T-cell (primary cell): ENCODE data around the gene XXYLT1. TPM values are rescaled to one million over a fixed set of nuclear protein-coding genes. Genes with fewer than 3 reads are reported as not detected.
"Not testable (repeated sequence)": the region's sequence is repeated elsewhere in the genome, so short reads cannot be mapped to it uniquely, and the experiment has no call there.

Experiments used
- ATAC-seq, 4 experiments: fragments of 200-7000 bp in 3 of 4; fragments of 150-1000 bp in 1 of 4; cut with Tn5 transposase; replicated peaks in 1 of 4; 1 replicate in 3 of 4; 2 replicates in 1 of 4; pipeline ENCODE4 v1.10.0; 2021; ENCODE audit warnings: moderate library complexity in 3 of 4, mild to moderate bottlenecking in 2 of 4, moderate number of reproducible peaks in 1 of 4
- CTCF ChIA-PET, 2 donors: fragments of 300-600 bp; sonication (Branson Sonifier 250); formaldehyde crosslinking; loops; one replicate each; lab custom pipeline; 2022; ENCODE audit warnings: antibody characterized with exemption in 2 of 2; lab: Charles Lee
- POLR2A ChIA-PET, 2 donors: fragments of 300-600 bp; sonication (Branson Sonifier 250); formaldehyde crosslinking; loops; one replicate each; lab custom pipeline; 2022; ENCODE audit warnings: antibody characterized with exemption in 2 of 2; lab: Charles Lee
- DNase-seq, 35 experiments: peaks; one replicate each; pipeline versions ENCODE4 v3.0.0 to v3.0.0-alpha.2; 2013 to 2023
- H3K27ac ChIP-seq: one replicate; pipeline ENCODE4 v1.5.1; 2013; ENCODE audit warnings: low read length
- H3K27me3 ChIP-seq, 2 experiments: replicated peaks in 1 of 2; 1 replicate in 1 of 2; 2 replicates in 1 of 2; pipeline versions ENCODE4 v1.6.1 to v1.7.0; 2013; ENCODE audit warnings: low read length in 1 of 2, mixed read lengths in 1 of 2; ENCODE audit not compliant: control insufficient read depth in 2 of 2, insufficient read depth in 2 of 2; ENCODE audit errors: extremely low read depth in 1 of 2
- H3K36me3 ChIP-seq, 2 donors: 1 replicate in 1 of 2; 2 replicates in 1 of 2; pipeline versions ENCODE4 v1.6.1 to v1.7.0; 2013; ENCODE audit warnings: low read length in 1 of 2; ENCODE audit not compliant: control insufficient read depth in 2 of 2, insufficient read depth in 1 of 2; ENCODE audit errors: extremely low read depth in 1 of 2
- H3K4me1 ChIP-seq, 2 experiments: 1 replicate in 1 of 2; 2 replicates in 1 of 2; pipeline versions ENCODE4 v1.6.1 to v1.7.0; 2013; ENCODE audit warnings: low read length in 2 of 2, mixed read lengths in 1 of 2; ENCODE audit not compliant: insufficient read depth in 2 of 2, control insufficient read depth in 1 of 2; ENCODE audit errors: extremely low read depth in 1 of 2
- H3K4me3 ChIP-seq, 2 donors: 1 replicate in 1 of 2; 2 replicates in 1 of 2; pipeline versions ENCODE4 v1.5.1 to v1.7.0; 2013; ENCODE audit warnings: mild to moderate bottlenecking in 2 of 2, low read length in 1 of 2, moderate library complexity in 1 of 2; ENCODE audit not compliant: control insufficient read depth in 1 of 2; ENCODE audit errors: extremely low read depth in 1 of 2
- H3K9me3 ChIP-seq: 2 replicates; pipeline ENCODE4 v1.7.0; 2013
- H3K27ac Mint-ChIP-seq, 2 donors: one replicate each; pipeline ENCODE4 v1.8.0; 2020 to 2021; ENCODE audit warnings: mild to moderate bottlenecking in 2 of 2, mixed read lengths in 2 of 2
- H3K27me3 Mint-ChIP-seq, 2 donors: one replicate each; pipeline ENCODE4 v1.8.0; 2021 to 2022; ENCODE audit warnings: mixed read lengths in 2 of 2
- H3K36me3 Mint-ChIP-seq: one replicate; pipeline ENCODE4 v1.8.0; 2021; ENCODE audit warnings: mixed read lengths
- H3K4me1 Mint-ChIP-seq, 3 donors: one replicate each; pipeline ENCODE4 v1.8.0; 2020 to 2022; ENCODE audit warnings: mixed read lengths in 3 of 3, mild to moderate bottlenecking in 1 of 3
- H3K4me3 Mint-ChIP-seq, 3 donors: one replicate each; pipeline ENCODE4 v1.8.0; 2020 to 2022; ENCODE audit warnings: mild to moderate bottlenecking in 3 of 3, mixed read lengths in 3 of 3, moderate library complexity in 3 of 3
- H3K9me3 Mint-ChIP-seq, 3 donors: one replicate each; pipeline ENCODE4 v1.8.0; 2020 to 2022; ENCODE audit warnings: mixed read lengths in 3 of 3
- WGBS: methylation state at CpG from one replicate; pipeline ENCODE4 v1.1.5; 2013; ENCODE audit warnings: missing lambda C conversion rate; ENCODE audit not compliant: insufficient coverage; 5-methylcytosine and 5-hydroxymethylcytosine counted together
- total RNA-seq, 35 experiments: library from RNA in 6 of 35; stranded (reverse) in 6 of 35; fragments of 120-200 nt in 1 of 35; gene quantifications; one replicate each; pipeline versions ENCODE4 v1.2.1 to v1.2.4 and lab custom pipeline; 2013 to 2026

Gene XXYLT1
- total RNA-seq, 5 donors from 2014 or later (not counting 1 experiment from before 2014, with no cell fraction given): 4.6 to 9.1 (median 5.7) TPM

DNA sequence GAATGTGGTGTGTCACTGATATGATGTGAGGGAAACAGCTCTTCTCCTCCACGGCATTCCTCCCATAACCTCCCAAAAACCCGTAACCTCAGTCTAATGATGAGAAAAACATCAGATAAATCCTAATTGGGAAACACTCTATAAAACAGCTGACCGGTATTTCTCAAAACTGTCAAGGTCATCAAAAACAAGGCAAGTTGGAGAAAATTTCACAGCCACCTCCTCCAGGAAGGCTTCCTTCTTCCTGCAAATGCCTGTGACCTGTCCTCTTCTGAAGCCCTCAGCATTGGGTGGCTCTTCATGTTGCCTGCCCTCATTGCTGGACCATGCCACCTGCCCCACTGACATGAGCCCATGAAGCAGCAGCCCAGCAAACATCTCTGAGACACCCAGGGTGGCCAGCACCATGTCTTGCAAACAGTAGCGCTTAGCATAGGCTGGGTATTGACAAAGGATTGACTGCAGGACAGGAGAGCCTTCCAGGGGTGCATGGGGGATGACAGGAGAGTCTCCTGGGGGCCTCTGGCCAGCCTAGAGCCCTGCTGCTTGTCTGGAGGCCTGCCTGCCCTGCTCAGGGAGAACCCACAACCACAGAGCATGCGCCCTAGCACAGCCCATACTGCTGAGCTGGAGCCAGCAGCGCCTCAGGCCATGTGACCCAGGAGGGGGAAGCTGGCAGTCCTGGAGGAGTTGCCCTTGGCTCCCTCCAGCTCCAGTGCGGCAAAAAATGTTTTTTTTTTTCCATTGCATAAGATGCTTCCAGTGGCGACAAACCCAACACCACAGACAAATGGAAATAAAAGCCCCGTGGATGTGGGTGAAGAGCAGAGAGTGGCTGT lies 49.7 kb downstream of the XXYLT1 start:
- Histone ChIP-seq H3K4me3 (no peak overlapping the region), H3K4me1 (no peaks in the 10 kb centered on the region), H3K27ac (no peak overlapping the region), H3K9me3 (no peaks in the 10 kb centered on the region), H3K36me3 (peaks cover 0 to 6% of the 10 kb centered on the region in 2 donors), H3K27me3 (no peaks in the 10 kb centered on the region)
- no peak overlapping the region for H3K27ac Mint-ChIP-seq
- no peak overlapping the region for H3K4me3 Mint-ChIP-seq
- ChIA-PET POLR2A (no interaction called here), CTCF (interaction anchor here in 1 of 2 donors (0.6 kb wide), 1 partner anchor 17 kb away, joined by 3 read pairs; no protein-coding TSS in a partner anchor)
- H3K27me3 Mint-ChIP-seq: no peaks in the 10 kb centered on the region
- peaks cover 33% of the 10 kb centered on the region for H3K36me3 Mint-ChIP-seq
- ATAC-seq (no peak), DNase-seq (no peak)
- H3K9me3 Mint-ChIP-seq: no peaks in the 10 kb centered on the region
- H3K4me1 Mint-ChIP-seq: peaks cover 0 to 1% (median 0%) of the 10 kb centered on the region in 3 donors
- 96% methylated on average over 4 of the region's 9 CpGs for WGBS

DNA sequence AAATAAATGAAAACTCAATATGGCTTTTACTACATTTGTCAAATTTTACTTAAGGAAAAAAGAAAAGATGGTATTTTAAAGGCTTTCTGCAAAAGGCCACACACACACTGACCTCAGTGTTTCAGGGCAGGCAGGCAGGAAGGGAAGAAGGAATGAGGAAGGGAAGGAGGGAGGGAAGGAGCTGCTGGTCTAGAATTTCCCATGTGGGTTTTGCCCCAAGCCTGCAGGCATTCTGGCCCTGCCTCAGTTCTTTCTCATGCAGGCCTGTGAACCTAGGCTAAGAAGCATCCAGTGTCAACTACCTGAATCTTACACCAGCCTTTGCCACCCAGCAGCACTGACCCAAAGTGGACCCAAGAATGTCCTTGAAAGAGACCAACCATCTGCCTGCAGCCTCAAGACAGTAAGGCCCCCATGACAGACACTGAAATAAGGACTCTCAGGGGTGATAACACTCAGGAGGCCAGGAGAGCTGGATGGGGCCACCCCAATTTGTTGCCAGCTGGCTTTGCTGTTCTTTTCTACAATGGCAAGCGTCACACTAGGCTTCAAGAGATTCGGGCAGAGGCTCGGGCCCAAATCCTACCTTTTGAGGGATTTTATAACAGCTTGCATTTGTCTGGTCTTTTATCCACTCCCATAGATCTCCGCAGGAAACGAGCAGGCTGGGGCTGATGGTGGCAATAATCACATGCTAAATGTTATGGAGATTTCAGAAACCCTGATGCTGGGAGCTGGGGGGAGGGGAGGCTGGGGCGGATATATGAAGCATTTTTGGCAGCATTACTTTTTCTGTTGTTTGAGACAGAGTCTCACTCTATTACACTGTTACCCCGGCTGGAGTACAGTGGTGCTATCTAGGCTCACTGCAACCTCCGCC lies 51.4 kb downstream of the XXYLT1 start:
- DNase-seq (no peak), ATAC-seq (no peak)
- CTCF ChIA-PET: no interaction called here
- POLR2A ChIA-PET: no interaction called here
- Histone ChIP-seq H3K4me1 (no peaks in the 10 kb centered on the region), H3K9me3 (no peaks in the 10 kb centered on the region), H3K27me3 (no peaks in the 10 kb centered on the region), H3K36me3 (peaks cover 0 to 3% of the 10 kb centered on the region in 2 donors), H3K4me3 (no peak overlapping the region), H3K27ac (no peak overlapping the region)
- WGBS: 96% methylated on average over 5 of the region's 8 CpGs
- H3K9me3 Mint-ChIP-seq: no peaks in the 10 kb centered on the region
- H3K4me3 Mint-ChIP-seq: no peak overlapping the region
- H3K27me3 Mint-ChIP-seq: no peaks in the 10 kb centered on the region
- peaks cover 26% of the 10 kb centered on the region for H3K36me3 Mint-ChIP-seq
- peaks cover 0 to 1% (median 0%) of the 10 kb centered on the region in 3 donors for H3K4me1 Mint-ChIP-seq
- H3K27ac Mint-ChIP-seq: no peak overlapping the region

DNA sequence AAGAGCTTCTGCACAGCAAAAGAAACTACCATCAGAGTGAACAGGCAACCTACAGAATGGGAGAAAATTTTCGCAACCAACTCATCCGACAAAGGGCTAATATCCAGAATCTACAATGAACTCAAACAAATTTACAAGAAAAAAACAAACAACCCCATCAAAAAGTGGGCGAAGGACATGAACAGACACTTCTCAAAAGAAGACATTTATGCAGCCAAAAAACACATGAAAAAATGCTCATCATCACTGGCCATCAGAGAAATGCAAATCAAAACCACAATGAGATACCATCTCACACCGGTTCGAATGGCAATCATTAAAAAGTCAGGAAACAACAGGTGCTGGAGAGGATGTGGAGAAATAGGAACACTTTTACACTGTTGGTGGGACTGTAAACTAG lies 52.6 kb downstream of the XXYLT1 start:
- CTCF ChIA-PET, H3K4me3 ChIP-seq, H3K27me3 ChIP-seq, H3K4me1 Mint-ChIP-seq, H3K27me3 Mint-ChIP-seq, H3K4me1 ChIP-seq, H3K9me3 Mint-ChIP-seq, H3K9me3 ChIP-seq, H3K4me3 Mint-ChIP-seq, DNase-seq, POLR2A ChIA-PET, H3K27ac ChIP-seq, H3K36me3 ChIP-seq, ATAC-seq, H3K27ac Mint-ChIP-seq: not testable (repeated sequence)
- WGBS: no CpG with 5 or more reads among the region's 5 CpGs
- H3K36me3 Mint-ChIP-seq: peaks cover 25% of the 10 kb centered on the region

GRCh38 chr3:195215576-195215975 lies 55.4 kb downstream of the XXYLT1 start:
- H3K27ac ChIP-seq, DNase-seq, H3K27ac Mint-ChIP-seq, H3K4me3 Mint-ChIP-seq, H3K4me3 ChIP-seq, H3K9me3 ChIP-seq, H3K27me3 ChIP-seq, H3K4me1 ChIP-seq, H3K27me3 Mint-ChIP-seq, H3K4me1 Mint-ChIP-seq, H3K36me3 ChIP-seq, POLR2A ChIA-PET, H3K9me3 Mint-ChIP-seq, CTCF ChIA-PET, ATAC-seq: not testable (repeated sequence)
- peaks cover 13% of the 10 kb centered on the region for H3K36me3 Mint-ChIP-seq
- WGBS: no CpG with 5 or more reads among the region's 2 CpGs

DNA sequence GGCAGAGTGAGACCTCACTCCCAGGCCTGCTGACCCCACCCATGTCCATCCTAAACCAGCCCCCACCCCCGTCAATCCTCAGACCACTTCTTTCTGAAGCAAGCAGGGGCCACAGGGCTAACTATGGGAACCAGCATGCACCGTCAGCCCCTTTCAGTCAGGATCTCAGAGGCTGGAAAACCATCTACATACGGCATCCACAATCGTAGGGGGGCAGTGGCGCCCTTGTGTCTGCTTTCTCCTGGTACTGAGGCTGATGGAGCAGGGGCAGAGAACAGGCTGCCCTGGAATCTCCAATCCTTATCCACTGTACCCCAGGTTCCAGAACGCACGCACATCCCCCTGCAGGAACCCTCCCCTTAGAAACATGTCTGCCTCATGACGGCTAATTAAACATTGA lies 56.6 kb downstream of the XXYLT1 start:
- H3K27me3 ChIP-seq: no peaks in the 10 kb centered on the region
- H3K27ac ChIP-seq: no peak overlapping the region
- DNase-seq: no peak
- WGBS: 100% methylated on average over 4 of the region's 8 CpGs
- H3K9me3 Mint-ChIP-seq: peaks cover 0 to 4% (median 0%) of the 10 kb centered on the region in 3 donors
- ChIA-PET POLR2A (no interaction called here), CTCF (no interaction called here)
- no peak overlapping the region for H3K4me3 Mint-ChIP-seq
- H3K36me3 Mint-ChIP-seq: peaks cover 10% of the 10 kb centered on the region
- no peaks in the 10 kb centered on the region for H3K4me1 ChIP-seq
- no peak overlapping the region for H3K4me3 ChIP-seq
- H3K36me3 ChIP-seq: no peaks in the 10 kb centered on the region
- ATAC-seq: no peak
- peaks cover 3 to 7% (median 4%) of the 10 kb centered on the region in 3 donors for H3K4me1 Mint-ChIP-seq
- H3K27me3 Mint-ChIP-seq: no peaks in the 10 kb centered on the region
- H3K27ac Mint-ChIP-seq: no peak overlapping the region
- no peaks in the 10 kb centered on the region for H3K9me3 ChIP-seq

GRCh38 chr3:195213639-195214315 lies 57.2 kb downstream of the XXYLT1 start:
- POLR2A ChIA-PET: interaction anchor here in 1 of 2 donors (0.7 kb wide), 1 partner anchor 22 kb away, joined by 7 read pairs; no protein-coding TSS in a partner anchor
- Histone ChIP-seq H3K4me1 (no peaks in the 10 kb centered on the region), H3K27ac (no peak overlapping the region), H3K27me3 (no peaks in the 10 kb centered on the region), H3K9me3 (no peaks in the 10 kb centered on the region), H3K36me3 (no peaks in the 10 kb centered on the region), H3K4me3 (no peak overlapping the region)
- H3K27me3 Mint-ChIP-seq: no peaks in the 10 kb centered on the region
- WGBS: 85% methylated on average over 3 of the region's 9 CpGs
- no peak overlapping the region for H3K4me3 Mint-ChIP-seq
- DNase-seq (no peak), ATAC-seq (no peak)
- H3K9me3 Mint-ChIP-seq: peaks cover 0 to 4% (median 0%) of the 10 kb centered on the region in 3 donors
- peaks cover 6% of the 10 kb centered on the region for H3K36me3 Mint-ChIP-seq
- CTCF ChIA-PET: no interaction called here
- H3K4me1 Mint-ChIP-seq: peaks cover 3 to 7% (median 4%) of the 10 kb centered on the region in 3 donors
- no peak overlapping the region for H3K27ac Mint-ChIP-seq
